Measurements from ENCODE around the gene SPACA6. TPM values are rescaled to one million over a fixed set of nuclear protein-coding genes. Genes with fewer than 3 reads are reported as not detected.

Gene SPACA6

DNA sequence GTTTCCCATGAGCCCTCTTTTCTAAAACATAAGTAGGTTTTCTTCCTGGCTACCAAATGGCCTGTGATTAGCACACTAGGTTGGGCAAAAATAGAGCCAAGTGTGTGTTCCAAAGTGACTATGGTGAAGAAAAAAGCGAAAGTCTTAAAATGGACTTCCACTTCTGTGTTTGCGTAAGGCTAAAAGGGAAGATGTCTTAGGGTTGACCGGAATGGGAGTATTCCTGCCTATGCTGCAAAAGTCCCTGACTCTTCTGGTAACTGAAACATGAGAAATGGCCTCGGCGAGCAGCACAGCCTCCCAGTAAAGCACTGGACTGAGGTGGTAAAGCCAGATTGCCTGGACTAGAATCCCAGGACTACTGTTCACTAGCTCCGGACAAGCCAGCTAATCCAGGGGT, 61.0 kb downstream of the SPACA6 start:
- no peaks in the 10 kb centered on the region for H3K9me3 ChIP-seq (ENCODE audit: control insufficient read depth, low read length)
- no peak overlapping the region for H4K91ac ChIP-seq (ENCODE audit: low read length)
- H2BK120ac ChIP-seq (ENCODE audit: low read depth, low read length): no peak overlapping the region
- no peak overlapping the region for H3K27ac ChIP-seq (ENCODE audit: low read length, poor library complexity, severe bottlenecking)
- no peak overlapping the region for H3K23ac ChIP-seq (ENCODE audit: low read length in 2 of 2)
- H3K4me2 ChIP-seq (ENCODE audit: low read length, poor library complexity, severe bottlenecking): no peak overlapping the region
- H3K4me1 ChIP-seq (ENCODE audit: control insufficient read depth, insufficient read depth, low read depth, low read length): no peaks in the 10 kb centered on the region
- no peak overlapping the region for H2BK15ac ChIP-seq (ENCODE audit: low read depth, poor library complexity, severe bottlenecking)
- no peak overlapping the region for H2AK5ac ChIP-seq (ENCODE audit: low read length, severe bottlenecking)
- H3K79me1 ChIP-seq (replicated peaks; ENCODE audit: low read length, poor library complexity, severe bottlenecking): no peaks in the 10 kb centered on the region
- no peak overlapping the region for H2BK5ac ChIP-seq (ENCODE audit: low read depth, low read length, poor library complexity, severe bottlenecking)
- no peak overlapping the region for H4K8ac ChIP-seq (ENCODE audit: low read length)
- no peak overlapping the region for H3K18ac ChIP-seq (ENCODE audit: low read depth in 1 of 2, low read length in 2 of 2)
- H3K9ac ChIP-seq (ENCODE audit: low read length): no peak overlapping the region
- H3K4me3 ChIP-seq (ENCODE audit: insufficient read depth in 1 of 2, low read depth in 1 of 2, low read length in 2 of 2): no peak overlapping the region
- no peak overlapping the region for H2BK12ac ChIP-seq (ENCODE audit: low read length in 2 of 2)
- WGBS: 79% methylated on average over 6 of the region's 6 CpGs
- H3K36me3 ChIP-seq (ENCODE audit: control insufficient read depth in 1 of 2, insufficient read depth in 2 of 2, low read depth in 1 of 2, low read length in 2 of 2): no peaks in the 10 kb centered on the region
- no peak overlapping the region for H3K14ac ChIP-seq (ENCODE audit: low read length in 2 of 2)
- DNase-seq: no peak
- no peak overlapping the region for H3K4ac ChIP-seq (ENCODE audit: low read depth in 1 of 2, low read length in 2 of 2)
- no peaks in the 10 kb centered on the region for H3K27me3 ChIP-seq (ENCODE audit: control insufficient read depth in 1 of 2, insufficient read depth in 1 of 2, low read length in 2 of 2)
- H2AFZ ChIP-seq (ENCODE audit: low read depth, low read length): no peak overlapping the region

DNA sequence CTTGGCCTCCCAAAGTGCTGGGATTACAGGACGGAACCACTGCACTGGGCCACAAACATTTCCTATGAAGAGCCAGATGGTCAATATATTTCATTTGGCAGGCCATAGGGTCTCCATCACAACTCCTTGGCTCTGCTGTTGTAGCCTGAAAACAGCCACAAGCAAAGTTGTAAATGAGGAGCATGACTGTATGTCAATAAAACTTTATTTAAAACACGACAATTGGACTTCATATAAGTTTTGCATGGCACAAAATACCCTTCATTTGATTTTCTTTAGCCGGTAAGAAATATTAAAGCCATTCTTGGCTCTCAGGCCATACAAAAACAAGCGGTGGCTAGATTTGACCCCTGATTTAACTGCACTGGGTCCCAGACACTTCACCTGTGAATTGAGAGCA, 61.6 kb downstream of the SPACA6 start:
- no peaks in the 10 kb centered on the region for H3K4me1 ChIP-seq (ENCODE audit: control insufficient read depth, insufficient read depth, low read depth, low read length)

More for the DNA sequence above, 61.6 kb downstream of the SPACA6 start:
- Histone ChIP-seq H3K9me3 (ENCODE audit: control insufficient read depth, low read length) (no peaks in the 10 kb centered on the region), H4K8ac (ENCODE audit: low read length) (no peak overlapping the region), H3K79me1 (replicated peaks; ENCODE audit: low read length, poor library complexity, severe bottlenecking) (no peaks in the 10 kb centered on the region), H3K14ac (ENCODE audit: low read length in 2 of 2) (no peak overlapping the region), H2BK12ac (ENCODE audit: low read length in 2 of 2) (no peak overlapping the region), H2BK15ac (ENCODE audit: low read depth, poor library complexity, severe bottlenecking) (no peak overlapping the region), H3K23ac (ENCODE audit: low read length in 2 of 2) (no peak overlapping the region), H2BK120ac (ENCODE audit: low read depth, low read length) (no peak overlapping the region), H2AK5ac (ENCODE audit: low read length, severe bottlenecking) (no peak overlapping the region), H3K27me3 (ENCODE audit: control insufficient read depth in 1 of 2, insufficient read depth in 1 of 2, low read length in 2 of 2) (no peaks in the 10 kb centered on the region), H3K36me3 (ENCODE audit: control insufficient read depth in 1 of 2, insufficient read depth in 2 of 2, low read depth in 1 of 2, low read length in 2 of 2) (no peaks in the 10 kb centered on the region), H3K27ac (ENCODE audit: low read length, poor library complexity, severe bottlenecking) (no peak overlapping the region), H3K4ac (ENCODE audit: low read depth in 1 of 2, low read length in 2 of 2) (no peak overlapping the region), H3K18ac (ENCODE audit: low read depth in 1 of 2, low read length in 2 of 2) (no peak overlapping the region), H2AFZ (ENCODE audit: low read depth, low read length) (no peak overlapping the region), H3K4me2 (ENCODE audit: low read length, poor library complexity, severe bottlenecking) (no peak overlapping the region), H4K91ac (ENCODE audit: low read length) (no peak overlapping the region), H2BK5ac (ENCODE audit: low read depth, low read length, poor library complexity, severe bottlenecking) (no peak overlapping the region), H3K9ac (ENCODE audit: low read length) (no peak overlapping the region), H3K4me3 (ENCODE audit: insufficient read depth in 1 of 2, low read depth in 1 of 2, low read length in 2 of 2) (no peak overlapping the region)
- DNase-seq: no peak
- WGBS: 68% methylated on average over 4 of the region's 4 CpGs

Small RNA genes lying within 50 kb of the gene (small RNA-seq; reads per million reads assigned to genes)
- gene AC018755.2 (ENCODE audit: low read depth): not detected
- gene MIR125A (ENCODE audit: low read depth): not detected
- 3.7 reads per million, percentile 34 among the genes with 10 or more reads in this experiment for gene MIR99B (ENCODE audit: low read depth)
- not detected for gene MIRLET7E (ENCODE audit: low read depth)
